H9 (cell line): ENCODE results near the gene SMU1. TPM values are rescaled to one million over a fixed set of nuclear protein-coding genes. Genes with fewer than 3 reads are reported as not detected.

Experiments used
- DNase-seq: peaks from one replicate; pipeline ENCODE4 v3.0.0-alpha.2; 2017
- H2AFZ ChIP-seq: one replicate; pipeline ENCODE4 v1.6.1; 2013; ENCODE audit warnings: mild to moderate bottlenecking, low read length, control low read depth, moderate library complexity
- H2AK5ac ChIP-seq: 2 replicates; pipeline ENCODE4 v1.6.1; 2013; ENCODE audit warnings: low read length, control low read depth, mixed read lengths; ENCODE audit not compliant: insufficient read length
- H2BK120ac ChIP-seq: one replicate; pipeline ENCODE4 v1.6.1; 2013; ENCODE audit warnings: low read depth, mild to moderate bottlenecking, low read length, control low read depth, inconsistent platforms; ENCODE audit not compliant: poor library complexity, severe bottlenecking
- H2BK12ac ChIP-seq: 2 replicates; pipeline ENCODE4 v1.6.1; 2013; ENCODE audit warnings: low read length, control low read depth, mixed read lengths, low read depth; ENCODE audit not compliant: insufficient read length
- H2BK15ac ChIP-seq: 2 replicates; pipeline ENCODE4 v1.6.1; 2013; ENCODE audit warnings: low read depth, low read length, control low read depth
- H2BK20ac ChIP-seq: one replicate; pipeline ENCODE4 v1.6.1; 2013; ENCODE audit warnings: low read depth, mild to moderate bottlenecking, low read length, control low read depth, inconsistent platforms; ENCODE audit not compliant: poor library complexity, severe bottlenecking
- H2BK5ac ChIP-seq: 2 replicates; pipeline ENCODE4 v1.6.1; 2013; ENCODE audit warnings: low read length, control low read depth, mixed read lengths; ENCODE audit not compliant: insufficient read length
- H3K14ac ChIP-seq: 2 replicates; pipeline ENCODE4 v1.6.1; 2013; ENCODE audit warnings: low read length, control low read depth; ENCODE audit not compliant: insufficient read depth
- H3K18ac ChIP-seq: 2 replicates; pipeline ENCODE4 v1.6.1; 2013; ENCODE audit warnings: low read depth, mild to moderate bottlenecking, mixed read lengths, low read length, control low read depth; ENCODE audit not compliant: insufficient read length
- H3K23ac ChIP-seq: 2 replicates; pipeline ENCODE4 v1.6.1; 2013; ENCODE audit warnings: low read length, control low read depth, mixed read lengths, low read depth; ENCODE audit not compliant: insufficient read length
- H3K23me2 ChIP-seq: 2 replicates; pipeline ENCODE4 v1.6.1; 2013; ENCODE audit warnings: low read depth, mild to moderate bottlenecking, mixed read lengths, low read length, control low read depth; ENCODE audit not compliant: insufficient read length, poor library complexity, severe bottlenecking
- H3K27ac ChIP-seq: 2 replicates; pipeline ENCODE4 v1.5.1; 2013; ENCODE audit warnings: low read length, control low read depth, mixed read lengths, low read depth; ENCODE audit not compliant: insufficient read length
- H3K27me3 ChIP-seq: 2 replicates; pipeline ENCODE4 v1.6.1; 2013; ENCODE audit warnings: low read length, control low read depth, inconsistent platforms; ENCODE audit not compliant: insufficient read depth
- H3K4ac ChIP-seq: 2 replicates; pipeline ENCODE4 v1.6.1; 2013; ENCODE audit warnings: low read depth, mild to moderate bottlenecking, control low read depth, inconsistent platforms, low read length, moderate library complexity
- H3K4me1 ChIP-seq: 2 replicates; pipeline ENCODE4 v1.6.1; 2013; ENCODE audit warnings: low read length, control low read depth, inconsistent platforms; ENCODE audit not compliant: insufficient read depth
- H3K4me2 ChIP-seq: 2 replicates; pipeline ENCODE4 v1.6.1; 2013; ENCODE audit warnings: low read length, control low read depth, mixed read lengths; ENCODE audit not compliant: insufficient read length, insufficient read depth
- H3K56ac ChIP-seq: 2 replicates; pipeline ENCODE4 v1.6.1; 2013; ENCODE audit warnings: low read depth, mild to moderate bottlenecking, mixed read lengths, low read length, control low read depth; ENCODE audit not compliant: insufficient read length
- H3K79me1 ChIP-seq: 2 replicates; pipeline ENCODE4 v1.6.1; 2013; ENCODE audit warnings: low read depth, mild to moderate bottlenecking, moderate library complexity, low read length, control low read depth, inconsistent platforms; ENCODE audit not compliant: insufficient read depth, poor library complexity, severe bottlenecking
- H3K79me2 ChIP-seq: 2 replicates; pipeline ENCODE4 v1.6.1; 2013; ENCODE audit warnings: low read length, control low read depth, inconsistent platforms; ENCODE audit not compliant: insufficient read depth
- H3K9ac ChIP-seq: 2 replicates; pipeline ENCODE4 v1.6.1; 2013; ENCODE audit warnings: low read length, control low read depth, mixed read lengths; ENCODE audit not compliant: insufficient read length; ENCODE audit errors: extremely low read depth
- H3K9me3 ChIP-seq: one replicate; pipeline ENCODE4 v1.6.1; 2013; ENCODE audit warnings: low read depth, low read length, inconsistent platforms; ENCODE audit not compliant: control insufficient read depth
- H3T11ph ChIP-seq: one replicate; pipeline ENCODE4 v1.6.1; 2013; ENCODE audit warnings: mild to moderate bottlenecking, low read length, control low read depth, inconsistent platforms
- H4K20me1 ChIP-seq: one replicate; pipeline ENCODE4 v1.6.1; 2013; ENCODE audit not compliant: control insufficient read depth, insufficient read length, insufficient read depth
- H4K5ac ChIP-seq: 2 replicates; pipeline ENCODE4 v1.6.1; 2013; ENCODE audit warnings: low read depth, mild to moderate bottlenecking, mixed read lengths, low read length, control low read depth; ENCODE audit not compliant: insufficient read length
- H4K8ac ChIP-seq: replicated peaks from 2 replicates; pipeline ENCODE4 v1.6.1; 2013; ENCODE audit warnings: low read length, control low read depth, mixed read lengths, low read depth; ENCODE audit not compliant: insufficient read length
- H4K91ac ChIP-seq: 2 replicates; pipeline ENCODE4 v1.6.1; 2013; ENCODE audit warnings: low read depth, mild to moderate bottlenecking, moderate library complexity, mixed read lengths, low read length, control low read depth; ENCODE audit not compliant: insufficient read length
- H3K27ac Mint-ChIP-seq, 3 experiments: 2 replicates in 2 of 3; 3 replicates in 1 of 3; pipeline ENCODE4 v1.8.0; 2020 to 2021; ENCODE audit warnings: mixed read lengths in 3 of 3, mild to moderate bottlenecking in 1 of 3, moderate library complexity in 1 of 3
- H3K27me3 Mint-ChIP-seq: 2 replicates; pipeline ENCODE4 v1.8.0; 2021; ENCODE audit warnings: low read depth, mild to moderate bottlenecking, moderate library complexity, mixed read lengths
- H3K36me3 Mint-ChIP-seq, 3 experiments: 2 replicates in 2 of 3; 3 replicates in 1 of 3; pipeline ENCODE4 v1.8.0; 2020 to 2021; ENCODE audit warnings: low read depth in 3 of 3, mixed read lengths in 3 of 3; ENCODE audit not compliant: insufficient read depth in 1 of 3
- H3K4me1 Mint-ChIP-seq, 2 experiments: 2 replicates each; pipeline ENCODE4 v1.8.0; 2020; ENCODE audit warnings: mixed read lengths in 2 of 2
- H3K4me3 Mint-ChIP-seq, 2 experiments: 2 replicates in 1 of 2; 3 replicates in 1 of 2; pipeline ENCODE4 v1.8.0; 2020 to 2021; ENCODE audit warnings: mild to moderate bottlenecking in 2 of 2, mixed read lengths in 2 of 2, moderate library complexity in 1 of 2
- H3K9me3 Mint-ChIP-seq, 2 experiments: 2 replicates in 1 of 2; 3 replicates in 1 of 2; pipeline ENCODE4 v1.8.0; 2020; ENCODE audit warnings: mild to moderate bottlenecking in 2 of 2, mixed read lengths in 2 of 2, moderate library complexity in 1 of 2
- CTCF ChIP-seq: fragments of 200-600 bp; sonication (generic); conservative IDR thresholded peaks from 3 replicates; pipeline ENCODE4 v1.8.0; 2021; ENCODE audit warnings: antibody characterized with exemption, mild to moderate bottlenecking
- WGBS: extraction: QIAGEN DNeasy Blood & Tissue Kit; methylation state at CpG from one replicate; pipeline ENCODE4 v1.1.7; 2013; ENCODE audit warnings: missing lambda C conversion rate, low lambda C conversion rate, mixed read lengths; ENCODE audit not compliant: insufficient read length; ENCODE audit errors: extremely low coverage; 5-methylcytosine and 5-hydroxymethylcytosine counted together
- total RNA-seq: library from RNA; stranded (reverse); gene quantifications from 2 replicates; pipeline ENCODE4 v1.2.1, GENCODE V29; 2021

Gene SMU1
- total RNA-seq, 1 experiment from 2014 or later: 26.9 TPM

- Histone ChIP-seq H2BK15ac (no peak overlapping the region), H3K23me2 (no peaks in the 10 kb centered on the region), H3K23ac (no peak overlapping the region), H3K18ac (no peak overlapping the region), H3K79me1 (no peaks in the 10 kb centered on the region), H3K9me3 (no peaks in the 10 kb centered on the region), H2BK20ac (no peak overlapping the region), H4K8ac (no peak overlapping the region), H2AFZ (no peak overlapping the region), H3K4me1 (no peaks in the 10 kb centered on the region), H3K27ac (no peak overlapping the region), H3K4ac (no peak overlapping the region), H3K14ac (no peak overlapping the region; the same call in 1 of the 2 replicates), H3K79me2 (no peaks in the 10 kb centered on the region), H2AK5ac (no peak overlapping the region), H3K9ac (no peak overlapping the region), H3K27me3 (no peaks in the 10 kb centered on the region), H3K56ac (no peak overlapping the region), H3K4me2 (no peak overlapping the region), H2BK12ac (no peak overlapping the region), H2BK120ac (no peak overlapping the region), H3T11ph (no peak overlapping the region), H2BK5ac (no peak overlapping the region), H4K91ac (no peak overlapping the region), H4K20me1 (no peaks in the 10 kb centered on the region), H4K5ac (no peak overlapping the region)
- Mint-ChIP-seq H3K4me1 (peaks cover 11 to 19% of the 10 kb centered on the region in 2 experiments), H3K27ac (peak overlapping the region in 1 of 3 experiments; percentile 5; a peak in 2 of 7 replicates), H3K9me3 (no peaks in the 10 kb centered on the region), H3K4me3 (no peak overlapping the region), H3K36me3 (no peaks in the 10 kb centered on the region; a peak in 1 of 7 replicates), H3K27me3 (no peaks in the 10 kb centered on the region)
- DNase-seq: no peak
- no CpG with 5 or more reads among the region's 11 CpGs for WGBS
- no peak for TF ChIP-seq CTCF
Measured at GRCh38 chr9:33113799-33114547, 37.5 kb upstream of the SMU1 start.
